Trophoblast cell (in vitro differentiated cells and primary cell): Measurements from ENCODE around the gene GOLIM4.

Source experiments
- DNase-seq, 2 donors: peaks; one replicate each; pipeline ENCODE4 v3.0.0-alpha.2; 2016
- H2AFZ ChIP-seq: 2 replicates; pipeline ENCODE4 v1.6.1; 2013; ENCODE audit warnings: low read length, moderate library complexity, mild to moderate bottlenecking; ENCODE audit not compliant: insufficient read depth, poor library complexity
- H2AK5ac ChIP-seq: 2 replicates; pipeline ENCODE4 v1.6.1; 2013; ENCODE audit warnings: mild to moderate bottlenecking, low read length
- H2BK120ac ChIP-seq: 2 replicates; pipeline ENCODE4 v1.6.1; 2013; ENCODE audit warnings: low read length, mild to moderate bottlenecking, moderate library complexity; ENCODE audit not compliant: insufficient read depth, poor library complexity
- H2BK12ac ChIP-seq: 2 replicates; pipeline ENCODE4 v1.6.1; 2013; ENCODE audit warnings: mild to moderate bottlenecking, low read length, moderate library complexity
- H2BK5ac ChIP-seq: 2 replicates; pipeline ENCODE4 v1.6.1; 2013; ENCODE audit warnings: low read length, low read depth, moderate library complexity, mild to moderate bottlenecking; ENCODE audit not compliant: poor library complexity
- H3K14ac ChIP-seq: 2 replicates; pipeline ENCODE4 v1.6.1; 2013; ENCODE audit warnings: mild to moderate bottlenecking, low read length
- H3K18ac ChIP-seq: 2 replicates; pipeline ENCODE4 v1.6.1; 2013; ENCODE audit warnings: mild to moderate bottlenecking, low read length
- H3K23ac ChIP-seq: 2 replicates; pipeline ENCODE4 v1.6.1; 2013; ENCODE audit warnings: low read length
- H3K27ac ChIP-seq: 2 replicates; pipeline ENCODE4 v1.5.1; 2013; ENCODE audit warnings: low read depth, mild to moderate bottlenecking, inconsistent platforms, low read length, moderate library complexity
- H3K27me3 ChIP-seq: 2 replicates; pipeline ENCODE4 v1.6.1; 2013; ENCODE audit warnings: inconsistent platforms, mild to moderate bottlenecking, low read length, moderate library complexity; ENCODE audit not compliant: insufficient read depth
- H3K36me3 ChIP-seq, 2 experiments: 1 replicate in 1 of 2; 2 replicates in 1 of 2; pipeline ENCODE4 v1.6.1; 2013; ENCODE audit warnings: low read length in 2 of 2, mild to moderate bottlenecking in 2 of 2, moderate library complexity in 1 of 2; ENCODE audit not compliant: insufficient read depth in 2 of 2, control insufficient read depth in 1 of 2
- H3K4ac ChIP-seq: 2 replicates; pipeline ENCODE4 v1.6.1; 2013; ENCODE audit warnings: low read depth, mild to moderate bottlenecking, low read length, moderate library complexity
- H3K4me1 ChIP-seq, 2 experiments: 1 replicate in 1 of 2; 2 replicates in 1 of 2; pipeline ENCODE4 v1.6.1; 2013; ENCODE audit warnings: low read length in 2 of 2, mild to moderate bottlenecking in 2 of 2, moderate library complexity in 1 of 2; ENCODE audit not compliant: insufficient read depth in 2 of 2, control insufficient read depth in 1 of 2
- H3K4me2 ChIP-seq: 2 replicates; pipeline ENCODE4 v1.6.1; 2013; ENCODE audit warnings: inconsistent platforms, mild to moderate bottlenecking, low read length, moderate library complexity
- H3K4me3 ChIP-seq: 2 replicates; pipeline ENCODE4 v1.5.1; 2013; ENCODE audit warnings: mild to moderate bottlenecking, low read depth, low read length, inconsistent platforms
- H3K79me1 ChIP-seq: one replicate; pipeline ENCODE4 v1.6.1; 2013; ENCODE audit warnings: low read length
- H3K79me2 ChIP-seq: 2 replicates; pipeline ENCODE4 v1.6.1; 2013; ENCODE audit warnings: low read length, mild to moderate bottlenecking; ENCODE audit not compliant: control insufficient read depth, insufficient read depth, poor library complexity
- H3K9ac ChIP-seq: 2 replicates; pipeline ENCODE4 v1.6.1; 2013; ENCODE audit warnings: mild to moderate bottlenecking, low read length
- H3K9me3 ChIP-seq: 2 replicates; pipeline ENCODE4 v1.6.1; 2013; ENCODE audit warnings: low read depth, mild to moderate bottlenecking, control low read depth, inconsistent platforms, low read length; ENCODE audit not compliant: insufficient read depth
- H4K12ac ChIP-seq: 2 replicates; pipeline ENCODE4 v1.6.1; 2013; ENCODE audit warnings: low read depth, mild to moderate bottlenecking, low read length, moderate library complexity
- H4K8ac ChIP-seq: 2 replicates; pipeline ENCODE4 v1.6.1; 2013; ENCODE audit warnings: low read depth, mild to moderate bottlenecking, low read length, moderate library complexity
- H4K91ac ChIP-seq: one replicate; pipeline ENCODE4 v1.6.1; 2013; ENCODE audit warnings: low read depth, mild to moderate bottlenecking, low read length, moderate library complexity
- WGBS: extraction: QIAGEN DNeasy Blood & Tissue Kit; methylation state at CpG from one replicate; pipeline ENCODE4 v1.1.7; 2013; ENCODE audit warnings: missing lambda C conversion rate; ENCODE audit not compliant: insufficient read length, insufficient coverage; ENCODE audit errors: extremely low coverage; 5-methylcytosine and 5-hydroxymethylcytosine counted together

Gene GOLIM4

GRCh38 chr3:168051070-168051469 is 44.7 kb downstream of the GOLIM4 start:
- no peak overlapping the region for H2BK12ac ChIP-seq
- no peaks in the 10 kb centered on the region for H3K79me1 ChIP-seq
- H3K23ac ChIP-seq, result no peak overlapping the region
- H3K36me3 ChIP-seq, result peaks cover 0 to 1% of the 10 kb centered on the region in 2 experiments
- no peak overlapping the region for H3K27ac ChIP-seq
- no peak overlapping the region for H3K18ac ChIP-seq
- H2BK120ac ChIP-seq, result no peak overlapping the region
- no peak overlapping the region for H4K12ac ChIP-seq
- no peak overlapping the region for H3K4ac ChIP-seq
- peaks cover 2% of the 10 kb centered on the region for H3K9me3 ChIP-seq
- no peaks in the 10 kb centered on the region for H3K79me2 ChIP-seq
- H2AFZ ChIP-seq, result no peak overlapping the region
- H2BK5ac ChIP-seq, result no peak overlapping the region
- H3K4me2 ChIP-seq, result no peak overlapping the region
- no peaks in the 10 kb centered on the region for H3K27me3 ChIP-seq
- H4K8ac ChIP-seq, result no peak overlapping the region
- H3K9ac ChIP-seq, result no peak overlapping the region
- no peak overlapping the region for H2AK5ac ChIP-seq
- no peak overlapping the region for H3K4me3 ChIP-seq
- peaks cover 3 to 6% of the 10 kb centered on the region in 2 experiments for H3K4me1 ChIP-seq
- H4K91ac ChIP-seq, result no peak overlapping the region
- no peak overlapping the region for H3K14ac ChIP-seq
- no peak for DNase-seq

- H3K27ac ChIP-seq, result no peak overlapping the region
- H3K36me3 ChIP-seq, result no peaks in the 10 kb centered on the region
- no peak overlapping the region for H4K91ac ChIP-seq
- no CpG with 5 or more reads among the region's 6 CpGs for WGBS
- no peak overlapping the region for H3K23ac ChIP-seq
- H2BK5ac ChIP-seq, result no peak overlapping the region
- no peak overlapping the region for H2AFZ ChIP-seq
- peaks cover 3 to 6% of the 10 kb centered on the region in 2 experiments for H3K4me1 ChIP-seq
- H3K9ac ChIP-seq, result no peak overlapping the region
- H3K14ac ChIP-seq, result no peak overlapping the region
- H2AK5ac ChIP-seq, result no peak overlapping the region
- H3K18ac ChIP-seq, result peak overlapping the region; percentile 23
- no peak overlapping the region for H2BK12ac ChIP-seq
- no peaks in the 10 kb centered on the region for H3K27me3 ChIP-seq
- H3K4me3 ChIP-seq, result no peak overlapping the region
- no peak overlapping the region for H4K8ac ChIP-seq
- DNase-seq, result no peak
- H3K9me3 ChIP-seq, result no peaks in the 10 kb centered on the region
- H3K4me2 ChIP-seq, result no peak overlapping the region
- H4K12ac ChIP-seq, result no peak overlapping the region
- no peak overlapping the region for H3K4ac ChIP-seq
- H3K79me1 ChIP-seq, result no peaks in the 10 kb centered on the region
- H3K79me2 ChIP-seq, result no peaks in the 10 kb centered on the region
- H2BK120ac ChIP-seq, result no peak overlapping the region
Measured at GRCh38 chr3:168049367-168049974, 46.3 kb downstream of the GOLIM4 start.

- Histone ChIP-seq H3K27me3 (no peaks in the 10 kb centered on the region), H3K4me2 (no peak overlapping the region), H3K23ac (no peak overlapping the region), H3K36me3 (peaks cover 0 to 2% of the 10 kb centered on the region in 2 experiments), H2BK120ac (no peak overlapping the region), H4K8ac (no peak overlapping the region), H3K14ac (no peak overlapping the region), H3K4me1 (peaks cover 3 to 6% of the 10 kb centered on the region in 2 experiments), H3K9me3 (no peaks in the 10 kb centered on the region), H2AK5ac (no peak overlapping the region), H3K27ac (no peak overlapping the region), H2AFZ (no peak overlapping the region), H2BK5ac (no peak overlapping the region), H3K4ac (no peak overlapping the region), H2BK12ac (no peak overlapping the region), H3K4me3 (no peak overlapping the region), H3K79me2 (no peaks in the 10 kb centered on the region), H4K91ac (no peak overlapping the region), H3K9ac (no peak overlapping the region), H4K12ac (no peak overlapping the region), H3K79me1 (no peaks in the 10 kb centered on the region), H3K18ac (no peak overlapping the region)
- no peak for DNase-seq
- no CpG with 5 or more reads among the region's 5 CpGs for WGBS
Measured at GRCh38 chr3:168048414-168049330, 47.1 kb downstream of the GOLIM4 start.

- Histone ChIP-seq H3K14ac (no peak overlapping the region), H2AK5ac (no peak overlapping the region), H3K4me2 (no peak overlapping the region), H2BK12ac (no peak overlapping the region), H3K4me1 (peaks cover 3 to 6% of the 10 kb centered on the region in 2 experiments), H3K9ac (no peak overlapping the region), H3K36me3 (peaks cover 0 to 2% of the 10 kb centered on the region in 2 experiments), H2AFZ (no peak overlapping the region), H4K12ac (no peak overlapping the region), H3K27me3 (no peaks in the 10 kb centered on the region), H3K27ac (no peak overlapping the region), H3K79me2 (no peaks in the 10 kb centered on the region), H3K23ac (no peak overlapping the region), H4K8ac (no peak overlapping the region), H3K4ac (no peak overlapping the region), H4K91ac (no peak overlapping the region), H3K18ac (no peak overlapping the region), H2BK120ac (no peak overlapping the region), H2BK5ac (no peak overlapping the region), H3K79me1 (no peaks in the 10 kb centered on the region), H3K9me3 (no peaks in the 10 kb centered on the region), H3K4me3 (no peak overlapping the region)
- no peak for DNase-seq
- no CpG with 5 or more reads among the region's 3 CpGs for WGBS
Measured at GRCh38 chr3:168047936-168048335, 47.8 kb downstream of the GOLIM4 start.
